GM18526 (cell line): ENCODE measurements around the gene CDC34.

Experiments used
- POLR2A ChIP-seq: IDR thresholded peaks from 3 replicates; pipeline ENCODE4 v1.6.1; 2011; ENCODE audit not compliant: insufficient read length; ENCODE audit errors: extremely low read depth

The CDC34 gene

GRCh38 chr19:531753-532560, at the start of gene CDC34:
TSS of gene CDC34 (plus strand) at chr19:531760. CDS start at chr19:531932, 172 bp downstream.
- TF ChIP-seq POLR2A: peak; percentile 73

- TF ChIP-seq POLR2A: no peak
Observed at GRCh38 chr19:482186-483041, 49.1 kb upstream of the CDC34 start.

- TF ChIP-seq POLR2A: no peak
Observed at GRCh38 chr19:483332-484072, 48.1 kb upstream of the CDC34 start.

- TF ChIP-seq POLR2A: no peak
Observed at GRCh38 chr19:484494-484893, 47.1 kb upstream of the CDC34 start.

- no peak for TF ChIP-seq POLR2A
Observed at GRCh38 chr19:485077-485476, 46.5 kb upstream of the CDC34 start.

GRCh38 chr19:485583-486236, 45.9 kb upstream of the CDC34 start:
- TF ChIP-seq POLR2A: no peak

- peak; percentile 81 for TF ChIP-seq POLR2A
Observed at GRCh38 chr19:488505-489417, 42.8 kb upstream of the CDC34 start.

- no peak for TF ChIP-seq POLR2A
Observed at GRCh38 chr19:489418-490196, 42.0 kb upstream of the CDC34 start.

- no peak for TF ChIP-seq POLR2A
Observed at GRCh38 chr19:491146-491741, 40.3 kb upstream of the CDC34 start.

GRCh38 chr19:492091-492531, 39.4 kb upstream of the CDC34 start:
- no peak for TF ChIP-seq POLR2A

- TF ChIP-seq POLR2A: no peak
Observed at GRCh38 chr19:493391-494170, 38.0 kb upstream of the CDC34 start.
